WTC11 (cell line): Measurements from ENCODE around the gene TMEM178B. TPM values are rescaled to one million over a fixed set of nuclear protein-coding genes. Genes with fewer than 3 reads are reported as not detected.

Source experiments
- ATF1 ChIP-seq: sonication (generic); formaldehyde crosslinking; IDR thresholded peaks from 2 replicates; pipeline ENCODE4 v1.8.1; 2023; ENCODE audit warnings: mild to moderate bottlenecking, moderate library complexity, missing genetic modification reagents
- ATF3 ChIP-seq: sonication (generic); formaldehyde crosslinking; conservative IDR thresholded peaks from 2 replicates; pipeline ENCODE4 v1.8.1; 2022; ENCODE audit warnings: mild to moderate bottlenecking, missing genetic modification reagents
- E2F4 ChIP-seq: sonication (generic); formaldehyde crosslinking; IDR thresholded peaks from 2 replicates; pipeline ENCODE4 v1.8.1; 2022; ENCODE audit warnings: low read depth, mild to moderate bottlenecking, moderate library complexity, missing genetic modification reagents, borderline replicate concordance
- GRHL2 ChIP-seq: fragments of 250-450 bp; sonication (Bioruptor Pico); IDR thresholded peaks from 2 replicates; pipeline ENCODE4 v1.8.0; 2022; ENCODE audit warnings: mild to moderate bottlenecking, moderate library complexity; ENCODE audit not compliant: insufficient replicate concordance, severe bottlenecking
- MXD4 ChIP-seq: fragments of 250-450 bp; sonication (Bioruptor Pico); IDR thresholded peaks from 2 replicates; pipeline ENCODE4 v1.8.0; 2021; ENCODE audit warnings: mild to moderate bottlenecking, moderate library complexity, borderline replicate concordance
- NFE2L1 ChIP-seq: sonication (generic); formaldehyde crosslinking; IDR thresholded peaks from 2 replicates; pipeline ENCODE4 v1.8.1; 2023; ENCODE audit warnings: missing genetic modification reagents
- OVOL2 ChIP-seq: fragments of 250-450 bp; sonication (Bioruptor Pico); IDR thresholded peaks from 2 replicates; pipeline ENCODE4 v1.9.0; 2021; ENCODE audit warnings: mild to moderate bottlenecking, borderline replicate concordance
- PRRX2 ChIP-seq: fragments of 250-450 bp; sonication (Bioruptor Pico); IDR thresholded peaks from 2 replicates; pipeline ENCODE4 v1.8.0; 2021; ENCODE audit warnings: mild to moderate bottlenecking
- RELA ChIP-seq: sonication (generic); formaldehyde crosslinking; IDR thresholded peaks from 2 replicates; pipeline ENCODE4 v1.8.1; 2022; ENCODE audit warnings: missing genetic modification reagents, mild to moderate bottlenecking, borderline replicate concordance
- SMAD3 ChIP-seq: sonication (generic); formaldehyde crosslinking; IDR thresholded peaks from 2 replicates; pipeline ENCODE4 v1.8.0; 2022; ENCODE audit warnings: missing genetic modification reagents, mild to moderate bottlenecking, borderline replicate concordance
- TEAD1 ChIP-seq: sonication (generic); formaldehyde crosslinking; IDR thresholded peaks from 2 replicates; pipeline ENCODE4 v1.8.0; 2022; ENCODE audit warnings: mild to moderate bottlenecking, missing genetic modification reagents
- TEAD4 ChIP-seq: sonication (generic); formaldehyde crosslinking; IDR thresholded peaks from 2 replicates; pipeline ENCODE4 v1.8.0; 2022; ENCODE audit warnings: mild to moderate bottlenecking, missing genetic modification reagents
- ZMAT4 ChIP-seq: fragments of 250-450 bp; sonication (Bioruptor Pico); IDR thresholded peaks from 2 replicates; pipeline ENCODE4 v1.9.0; 2021; ENCODE audit warnings: mild to moderate bottlenecking
- ZNF121 ChIP-seq: sonication (generic); formaldehyde crosslinking; IDR thresholded peaks from 2 replicates; pipeline ENCODE4 v1.8.0; 2023; ENCODE audit warnings: missing genetic modification reagents
- ZNF138 ChIP-seq: sonication (generic); formaldehyde crosslinking; conservative IDR thresholded peaks from 2 replicates; pipeline ENCODE4 v1.8.1; 2022; ENCODE audit warnings: mild to moderate bottlenecking, moderate library complexity, missing genetic modification reagents
- ZNF425 ChIP-seq: fragments of 250-450 bp; sonication (Bioruptor Pico); conservative IDR thresholded peaks from 2 replicates; pipeline ENCODE4 v1.9.0; 2021; ENCODE audit warnings: mild to moderate bottlenecking
- ZNF532 ChIP-seq: fragments of 250-450 bp; sonication (Bioruptor Pico); IDR thresholded peaks from 2 replicates; pipeline ENCODE4 v1.9.0; 2021; ENCODE audit warnings: mild to moderate bottlenecking, borderline replicate concordance
- total RNA-seq: library from RNA; stranded (reverse); gene quantifications from 3 replicates; pipeline ENCODE4 v1.2.3, GENCODE V29; 2021
- TF ChIP-seq, protein P1 (sequence below): sonication (generic); formaldehyde crosslinking; IDR thresholded peaks from 2 replicates; pipeline ENCODE4 v1.8.0; 2022; ENCODE audit warnings: mild to moderate bottlenecking, missing genetic modification reagents
- TF ChIP-seq, protein P2 (sequence below): sonication (generic); formaldehyde crosslinking; IDR thresholded peaks from 2 replicates; pipeline ENCODE4 v1.8.1; 2023; ENCODE audit warnings: mild to moderate bottlenecking, moderate library complexity, missing genetic modification reagents
- TF ChIP-seq, protein P3 (sequence below): sonication (generic); formaldehyde crosslinking; IDR thresholded peaks from 2 replicates; pipeline ENCODE4 v1.8.0; 2022; ENCODE audit warnings: mild to moderate bottlenecking, missing genetic modification reagents

The TMEM178B gene
- total RNA-seq, 1 experiment from 2014 or later: 20.4 TPM

DNA sequence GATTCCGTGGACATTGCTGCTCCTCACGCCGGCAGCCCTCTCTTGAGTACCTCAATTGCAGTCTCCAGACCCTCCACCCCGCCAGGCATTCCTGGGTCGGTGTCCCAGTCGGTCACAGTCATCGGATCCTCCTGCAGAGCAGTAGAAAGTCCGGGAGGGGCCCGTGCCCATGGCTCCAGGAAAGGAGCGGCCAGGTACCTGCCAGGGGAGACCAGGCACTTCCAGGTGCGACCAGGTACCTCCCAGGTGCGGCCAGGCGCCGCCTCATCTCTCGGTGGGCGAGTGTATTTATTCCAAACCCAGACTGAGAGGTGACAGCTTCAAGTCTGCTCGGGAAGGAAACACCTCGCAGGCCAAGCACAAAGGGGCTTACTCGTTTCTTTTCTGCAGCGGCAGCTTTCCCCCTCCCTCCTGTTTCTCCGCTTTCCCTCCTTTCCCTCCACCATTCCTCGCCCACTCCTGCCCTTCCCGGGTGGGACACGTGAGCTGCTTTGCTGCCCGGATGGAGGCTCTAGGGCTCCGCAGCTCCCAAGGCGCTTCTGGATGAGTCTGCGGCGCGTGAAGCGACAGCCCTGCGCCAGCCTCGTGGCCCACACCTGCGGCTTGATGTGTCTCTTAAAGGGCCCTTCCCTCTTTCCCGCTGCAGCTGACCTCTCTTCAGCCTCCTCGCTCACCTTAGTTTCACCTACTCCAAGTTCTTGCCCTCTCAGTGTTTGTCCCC lies 438.0 kb downstream of the TMEM178B start (continued):
- TF ChIP-seq, protein P1, sequence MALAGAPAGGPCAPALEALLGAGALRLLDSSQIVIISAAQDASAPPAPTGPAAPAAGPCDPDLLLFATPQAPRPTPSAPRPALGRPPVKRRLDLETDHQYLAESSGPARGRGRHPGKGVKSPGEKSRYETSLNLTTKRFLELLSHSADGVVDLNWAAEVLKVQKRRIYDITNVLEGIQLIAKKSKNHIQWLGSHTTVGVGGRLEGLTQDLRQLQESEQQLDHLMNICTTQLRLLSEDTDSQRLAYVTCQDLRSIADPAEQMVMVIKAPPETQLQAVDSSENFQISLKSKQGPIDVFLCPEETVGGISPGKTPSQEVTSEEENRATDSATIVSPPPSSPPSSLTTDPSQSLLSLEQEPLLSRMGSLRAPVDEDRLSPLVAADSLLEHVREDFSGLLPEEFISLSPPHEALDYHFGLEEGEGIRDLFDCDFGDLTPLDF (CRISPR knock-in tag): peak; percentile 79
- TF ChIP-seq ZNF532 (CRISPR knock-in tag) (peak; percentile 68; the same call in 1 of the 2 replicates), PRRX2 (no peak), TEAD1 (peak; percentile 52), ATF1 (CRISPR knock-in tag) (no peak), TEAD4 (CRISPR knock-in tag) (no peak), ZNF138 (CRISPR knock-in tag) (peak; percentile 80), NFE2L1 (peak; percentile 79; the same call in 1 of the 2 replicates), GRHL2 (CRISPR knock-in tag) (no peak), ZNF121 (peak; percentile 25; the same call in 1 of the 2 replicates), ZNF425 (CRISPR knock-in tag) (no peak), RELA (no peak), MXD4 (no peak), OVOL2 (CRISPR knock-in tag) (no peak), ATF3 (no peak), ZMAT4 (CRISPR knock-in tag) (no peak), SMAD3 (CRISPR knock-in tag) (peak; percentile 88), E2F4 (CRISPR knock-in tag) (no peak)
- TF ChIP-seq, protein P2, sequence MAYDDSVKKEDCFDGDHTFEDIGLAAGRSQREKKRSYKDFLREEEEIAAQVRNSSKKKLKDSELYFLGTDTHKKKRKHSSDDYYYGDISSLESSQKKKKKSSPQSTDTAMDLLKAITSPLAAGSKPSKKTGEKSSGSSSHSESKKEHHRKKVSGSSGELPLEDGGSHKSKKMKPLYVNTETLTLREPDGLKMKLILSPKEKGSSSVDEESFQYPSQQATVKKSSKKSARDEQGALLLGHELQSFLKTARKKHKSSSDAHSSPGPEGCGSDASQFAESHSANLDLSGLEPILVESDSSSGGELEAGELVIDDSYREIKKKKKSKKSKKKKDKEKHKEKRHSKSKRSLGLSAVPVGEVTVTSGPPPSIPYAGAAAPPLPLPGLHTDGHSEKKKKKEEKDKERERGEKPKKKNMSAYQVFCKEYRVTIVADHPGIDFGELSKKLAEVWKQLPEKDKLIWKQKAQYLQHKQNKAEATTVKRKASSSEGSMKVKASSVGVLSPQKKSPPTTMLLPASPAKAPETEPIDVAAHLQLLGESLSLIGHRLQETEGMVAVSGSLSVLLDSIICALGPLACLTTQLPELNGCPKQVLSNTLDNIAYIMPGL (CRISPR knock-in tag): 0 out of 2 replicates have a peak, but pooled peaks have one; percentile 22
- TF ChIP-seq, protein P3, sequence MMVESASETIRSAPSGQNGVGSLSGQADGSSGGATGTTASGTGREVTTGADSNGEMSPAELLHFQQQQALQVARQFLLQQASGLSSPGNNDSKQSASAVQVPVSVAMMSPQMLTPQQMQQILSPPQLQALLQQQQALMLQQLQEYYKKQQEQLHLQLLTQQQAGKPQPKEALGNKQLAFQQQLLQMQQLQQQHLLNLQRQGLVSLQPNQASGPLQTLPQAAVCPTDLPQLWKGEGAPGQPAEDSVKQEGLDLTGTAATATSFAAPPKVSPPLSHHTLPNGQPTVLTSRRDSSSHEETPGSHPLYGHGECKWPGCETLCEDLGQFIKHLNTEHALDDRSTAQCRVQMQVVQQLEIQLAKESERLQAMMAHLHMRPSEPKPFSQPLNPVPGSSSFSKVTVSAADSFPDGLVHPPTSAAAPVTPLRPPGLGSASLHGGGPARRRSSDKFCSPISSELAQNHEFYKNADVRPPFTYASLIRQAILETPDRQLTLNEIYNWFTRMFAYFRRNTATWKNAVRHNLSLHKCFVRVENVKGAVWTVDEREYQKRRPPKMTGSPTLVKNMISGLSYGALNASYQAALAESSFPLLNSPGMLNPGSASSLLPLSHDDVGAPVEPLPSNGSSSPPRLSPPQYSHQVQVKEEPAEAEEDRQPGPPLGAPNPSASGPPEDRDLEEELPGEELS (CRISPR knock-in tag): peak; percentile 94
